Natural killer cell (primary cell): ENCODE measurements around the gene ARL14EPL. TPM values are rescaled to one million over a fixed set of nuclear protein-coding genes. Genes with fewer than 3 reads are reported as not detected.

Experiments used
- ATAC-seq, 3 donors: fragments of 150-1000 bp in 2 of 3; fragments of 200-7000 bp in 1 of 3; cut with Tn5 transposase; 1 replicate in 1 of 3; 2 replicates in 2 of 3; pipeline ENCODE4 v1.10.0; 2021; ENCODE audit warnings: mild to moderate bottlenecking in 2 of 3, moderate library complexity in 2 of 3
- DNase-seq, 2 donors: peaks; one replicate each; pipeline versions ENCODE4 v3.0.0 to v3.0.0-alpha.2; 2013 to 2021; ENCODE audit warnings: mixed read lengths in 1 of 2
- H3K27ac ChIP-seq: one replicate; pipeline ENCODE4 v1.5.1; 2013; ENCODE audit warnings: mild to moderate bottlenecking, low read length
- H3K27me3 ChIP-seq: one replicate; pipeline ENCODE4 v1.6.1; 2013; ENCODE audit warnings: low read length; ENCODE audit not compliant: control insufficient read depth, insufficient read depth
- H3K36me3 ChIP-seq: one replicate; pipeline ENCODE4 v1.6.1; 2013; ENCODE audit warnings: low read length; ENCODE audit not compliant: control insufficient read depth, insufficient read depth
- H3K4me1 ChIP-seq: one replicate; pipeline ENCODE4 v1.6.1; 2013; ENCODE audit warnings: low read length; ENCODE audit not compliant: control insufficient read depth, insufficient read depth
- H3K4me3 ChIP-seq: one replicate; pipeline ENCODE4 v1.5.1; 2013; ENCODE audit warnings: low read length
- H3K9me3 ChIP-seq: one replicate; pipeline ENCODE4 v1.6.1; 2013; ENCODE audit warnings: low read length; ENCODE audit not compliant: control insufficient read depth, insufficient read depth
- H3K27ac Mint-ChIP-seq, 2 donors: one replicate each; pipeline ENCODE4 v1.8.0; 2022; ENCODE audit warnings: mild to moderate bottlenecking in 2 of 2, mixed read lengths in 2 of 2, moderate library complexity in 1 of 2
- H3K27me3 Mint-ChIP-seq, 2 donors: one replicate each; pipeline ENCODE4 v1.8.0; 2022; ENCODE audit warnings: low read depth in 2 of 2, mixed read lengths in 2 of 2
- H3K36me3 Mint-ChIP-seq: one replicate; pipeline ENCODE4 v1.8.0; 2022; ENCODE audit warnings: mixed read lengths
- H3K4me1 Mint-ChIP-seq, 2 donors: one replicate each; pipeline ENCODE4 v1.8.0; 2022; ENCODE audit warnings: mixed read lengths in 2 of 2
- H3K4me3 Mint-ChIP-seq: one replicate; pipeline ENCODE4 v1.8.0; 2022; ENCODE audit warnings: mild to moderate bottlenecking, moderate library complexity, mixed read lengths
- H3K9me3 Mint-ChIP-seq, 2 donors: one replicate each; pipeline ENCODE4 v1.8.0; 2022; ENCODE audit warnings: mixed read lengths in 2 of 2
- CTCF ChIP-seq: fragments of 200-600 bp; IDR thresholded peaks from one replicate; pipeline ENCODE4 v1.8.0; 2022; ENCODE audit warnings: antibody characterized with exemption
- WGBS: methylation state at CpG from one replicate; pipeline ENCODE4 v1.1.7; 2013; ENCODE audit warnings: missing lambda C conversion rate; ENCODE audit not compliant: insufficient coverage; 5-methylcytosine and 5-hydroxymethylcytosine counted together
- intact Hi-C: fragments of 100-400 bp; cut with micrococcal nuclease; formaldehyde crosslinking; loops from one replicate; pipeline ENCODE4 v1.14.2; 2022
- total RNA-seq, 4 donors: library from RNA; stranded (reverse); fragments of 120-200 nt in 1 of 4; gene quantifications; one replicate each; pipeline versions ENCODE4 v1.2.3 to v1.2.4, GENCODE V29; 2013 to 2022

The ARL14EPL gene
- total RNA-seq, 3 donors from 2014 or later (not counting 1 experiment from before 2014, with no cell fraction given), result not detected

GRCh38 chr5:116046823-116047222 is 14.6 kb downstream of the ARL14EPL start:
- no peak overlapping the region for H3K27ac Mint-ChIP-seq
- H3K4me1 Mint-ChIP-seq, result no peaks in the 10 kb centered on the region
- no peak overlapping the region for H3K4me3 Mint-ChIP-seq
- no peaks in the 10 kb centered on the region for H3K9me3 Mint-ChIP-seq
- no peaks in the 10 kb centered on the region for H3K9me3 ChIP-seq
- intact Hi-C loops, result no loop called here
- no peaks in the 10 kb centered on the region for H3K36me3 ChIP-seq
- H3K27me3 Mint-ChIP-seq, result peaks cover 8 to 33% of the 10 kb centered on the region in 2 donors
- H3K27ac ChIP-seq, result no peak overlapping the region
- ATAC-seq (no peak), DNase-seq (no peak)
- TF ChIP-seq CTCF, result no peak
- WGBS, result 89% methylated on average over 1 of the region's 2 CpGs
- H3K4me1 ChIP-seq, result no peaks in the 10 kb centered on the region
- H3K27me3 ChIP-seq, result peaks cover 3% of the 10 kb centered on the region
- no peak overlapping the region for H3K4me3 ChIP-seq
- H3K36me3 Mint-ChIP-seq, result no peaks in the 10 kb centered on the region

- peaks cover 2% of the 10 kb centered on the region for H3K27me3 ChIP-seq
- Mint-ChIP-seq H3K9me3 (no peaks in the 10 kb centered on the region), H3K27ac (no peak overlapping the region), H3K36me3 (no peaks in the 10 kb centered on the region), H3K27me3 (peaks cover 13 to 26% of the 10 kb centered on the region in 2 donors), H3K4me1 (no peaks in the 10 kb centered on the region), H3K4me3 (no peak overlapping the region)
- 88% methylated on average over 13 of the region's 13 CpGs for WGBS
- no peaks in the 10 kb centered on the region for H3K9me3 ChIP-seq
- intact Hi-C loops, result no loop called here
- ATAC-seq (no peak), DNase-seq (no peak)
- no peak for TF ChIP-seq CTCF
- H3K4me1 ChIP-seq, result no peaks in the 10 kb centered on the region
- no peaks in the 10 kb centered on the region for H3K36me3 ChIP-seq
- H3K27ac ChIP-seq, result no peak overlapping the region
- no peak overlapping the region for H3K4me3 ChIP-seq
Measured at GRCh38 chr5:116058346-116058936, 26.2 kb downstream of the ARL14EPL start.

GRCh38 chr5:116062352-116062751 is 30.1 kb downstream of the ARL14EPL start:
- Histone ChIP-seq H3K4me3 (no peak overlapping the region), H3K27me3 (peaks cover 2% of the 10 kb centered on the region), H3K9me3 (no peaks in the 10 kb centered on the region), H3K36me3 (no peaks in the 10 kb centered on the region), H3K27ac (no peak overlapping the region), H3K4me1 (no peaks in the 10 kb centered on the region)
- Mint-ChIP-seq H3K9me3 (no peaks in the 10 kb centered on the region), H3K36me3 (no peaks in the 10 kb centered on the region), H3K27ac (no peak overlapping the region), H3K27me3 (peaks cover 14 to 40% of the 10 kb centered on the region in 2 donors), H3K4me3 (no peak overlapping the region), H3K4me1 (no peaks in the 10 kb centered on the region)
- intact Hi-C loops, result no loop called here
- no peak for TF ChIP-seq CTCF
- whole genome bisulfite sequencing, result no CpG with 5 or more reads among the region's 2 CpGs
- DNase-seq (no peak), ATAC-seq (no peak)

- Histone ChIP-seq H3K36me3 (no peaks in the 10 kb centered on the region), H3K27me3 (peaks cover 2% of the 10 kb centered on the region), H3K27ac (no peak overlapping the region), H3K4me1 (no peaks in the 10 kb centered on the region), H3K4me3 (no peak overlapping the region), H3K9me3 (no peaks in the 10 kb centered on the region)
- DNase-seq (no peak), ATAC-seq (no peak)
- intact Hi-C loops, result no loop called here
- no peak for TF ChIP-seq CTCF
- Mint-ChIP-seq H3K36me3 (no peaks in the 10 kb centered on the region), H3K4me3 (no peak overlapping the region), H3K4me1 (no peaks in the 10 kb centered on the region), H3K27ac (no peak overlapping the region), H3K27me3 (peaks cover 11 to 28% of the 10 kb centered on the region in 2 donors), H3K9me3 (no peaks in the 10 kb centered on the region)
- 92% methylated on average over 2 of the region's 3 CpGs for WGBS
Measured at GRCh38 chr5:116063950-116064349, 31.7 kb downstream of the ARL14EPL start.
